Nucleus accumbens (tissue), 56 donors: Measurements from ENCODE around the gene ARID1B.

Source experiments
- DNase-seq, 56 donors: peaks; one replicate each; lab custom pipeline; 2025; lab: John Stamatoyannopoulos, UW

ARID1B gene

DNA sequence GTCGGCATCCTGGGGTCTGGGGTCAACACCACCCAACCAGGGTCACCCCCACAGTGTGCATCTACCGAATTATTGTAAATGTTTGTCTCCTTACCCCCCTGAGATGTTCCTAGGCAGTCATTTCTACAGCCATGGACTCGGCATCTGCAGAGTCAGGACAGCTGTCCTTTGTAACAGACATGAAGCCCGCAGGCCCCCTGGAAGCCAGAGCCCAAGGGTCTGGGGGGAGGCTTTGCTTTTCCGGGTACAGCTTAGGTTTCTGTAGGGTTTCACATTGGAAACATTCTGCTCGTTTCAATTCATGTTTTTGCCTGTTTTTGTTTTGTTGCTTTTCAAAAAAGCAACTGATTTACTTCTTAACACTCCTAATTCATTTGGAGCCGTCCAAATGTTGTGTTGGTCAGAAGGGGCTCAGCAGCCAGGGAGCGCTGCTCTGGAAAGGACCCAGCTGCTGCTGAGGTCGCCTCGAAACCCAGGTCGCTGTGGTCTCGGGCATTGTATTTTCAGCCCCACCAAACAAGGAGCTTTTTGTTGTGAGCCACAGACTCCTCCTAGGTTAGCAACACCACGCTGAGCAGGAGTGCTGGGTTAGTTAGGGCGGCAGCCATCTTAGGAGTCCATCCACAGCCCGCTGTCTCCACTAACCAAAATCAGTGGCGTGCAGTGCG lies 385.7 kb downstream of the ARID1B start:
- DNase-seq, result peak in 12 of 56 donors; percentile 15 to 51 (median 27)

DNA sequence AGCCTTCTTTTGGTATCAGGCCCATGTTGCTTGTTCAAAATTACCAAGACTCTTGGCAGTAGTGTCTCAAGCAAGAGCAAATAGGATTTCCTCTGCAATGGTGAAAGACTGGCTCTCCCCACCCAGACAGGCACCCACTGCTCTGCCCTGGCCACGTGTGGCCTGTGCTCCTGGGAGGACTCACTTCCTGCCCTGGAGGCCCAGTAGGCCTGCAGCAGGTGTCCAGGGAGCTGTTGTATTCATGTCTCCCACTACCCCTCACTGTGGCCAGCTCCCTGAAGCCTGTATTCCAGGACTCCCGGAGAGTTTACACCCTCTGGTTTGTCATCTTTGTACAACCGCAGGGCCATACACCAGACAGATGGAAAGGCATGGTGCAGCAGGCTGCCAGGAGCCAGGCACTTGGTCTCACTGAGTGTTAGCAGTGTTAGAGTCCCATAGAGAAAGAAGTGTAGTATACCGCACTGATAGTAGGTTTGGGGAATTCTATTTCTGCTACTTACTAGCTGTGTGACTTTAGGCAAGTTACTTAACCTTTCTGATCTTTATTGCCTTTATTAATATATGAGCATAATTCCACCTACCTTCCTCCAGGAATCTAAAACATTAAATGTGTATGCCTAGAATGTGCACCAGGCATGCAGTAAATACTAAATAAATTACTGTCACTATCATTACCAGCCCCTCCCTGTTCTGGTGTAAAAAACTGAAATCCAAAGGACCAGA lies 386.4 kb downstream of the ARID1B start:
- no peak for DNase-seq

DNA sequence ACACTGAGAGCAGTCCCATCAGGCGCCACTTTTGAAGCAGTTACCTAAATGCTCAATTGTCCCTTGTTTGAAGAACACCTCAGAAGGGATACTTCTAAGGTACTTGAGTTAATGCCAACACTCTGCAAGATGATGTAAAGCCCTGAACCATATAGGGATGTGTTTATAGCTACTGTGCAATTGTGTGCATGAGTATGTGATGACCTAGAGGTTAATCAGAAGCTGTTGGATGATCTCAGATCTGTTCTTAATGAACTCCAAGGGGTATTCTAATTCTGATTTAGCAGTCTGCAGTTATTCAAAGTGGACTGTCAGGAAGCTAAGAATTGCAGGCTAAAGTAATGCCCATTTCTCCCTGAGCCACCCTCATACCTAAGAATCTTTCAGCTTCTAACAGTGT lies 387.8 kb downstream of the ARID1B start:
- DNase-seq, result no peak

DNA sequence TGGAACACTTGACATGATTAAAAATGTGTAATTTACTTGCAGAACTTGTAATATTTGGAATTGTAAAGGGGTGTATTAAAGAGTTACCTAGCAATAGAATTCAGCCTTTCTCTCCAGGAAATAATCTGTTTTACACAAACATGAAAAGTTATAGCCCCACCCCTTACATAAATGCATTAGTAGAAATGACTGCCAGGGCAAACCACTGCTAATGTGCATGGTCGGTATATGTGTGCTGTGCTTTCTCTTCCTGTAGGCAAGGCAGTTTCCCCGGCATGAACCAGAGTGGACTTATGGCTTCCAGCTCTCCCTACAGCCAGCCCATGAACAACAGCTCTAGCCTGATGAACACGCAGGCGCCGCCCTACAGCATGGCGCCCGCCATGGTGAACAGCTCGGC lies 389.6 kb downstream of the ARID1B start:
- DNase-seq, result no peak

DNA sequence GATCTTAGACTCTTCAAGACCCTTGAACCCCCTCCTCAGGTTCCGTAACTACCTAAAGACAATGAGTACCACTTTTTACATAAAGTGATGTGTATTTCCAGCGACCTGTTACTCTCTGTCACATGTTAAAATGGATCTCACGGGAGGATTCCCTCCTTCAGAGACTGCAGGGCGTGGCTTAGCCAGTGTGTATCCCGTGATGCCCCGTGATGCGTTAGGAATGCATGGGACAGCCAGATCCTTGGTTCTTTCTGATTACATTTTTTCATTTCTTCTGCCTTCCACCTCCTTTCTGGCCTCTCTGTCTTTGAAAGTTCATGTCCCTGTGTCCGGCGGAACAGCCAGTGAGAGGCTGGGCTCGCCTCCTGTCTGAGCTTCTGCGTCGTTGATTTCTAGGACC lies 390.7 kb downstream of the ARID1B start:
- DNase-seq, result no peak

DNA sequence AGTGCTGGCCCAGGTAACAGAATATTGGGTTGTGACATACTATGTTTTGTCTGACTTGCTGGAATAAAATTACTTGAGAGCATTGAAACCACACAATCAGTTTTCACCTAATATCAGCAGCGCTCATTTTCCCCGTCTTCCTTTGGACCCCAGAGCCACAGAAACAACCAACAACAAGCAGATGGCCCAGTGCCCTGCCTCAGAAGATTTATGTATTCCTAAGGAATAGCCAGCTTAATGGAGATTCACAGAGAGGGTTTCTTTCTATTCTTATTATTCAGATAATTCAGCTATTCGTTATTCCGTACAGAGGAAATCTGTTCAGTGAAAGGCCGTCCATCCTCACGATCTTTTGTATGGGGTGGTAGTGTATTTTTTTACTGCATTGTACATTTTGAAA lies 391.3 kb downstream of the ARID1B start:
- DNase-seq, result no peak

DNA sequence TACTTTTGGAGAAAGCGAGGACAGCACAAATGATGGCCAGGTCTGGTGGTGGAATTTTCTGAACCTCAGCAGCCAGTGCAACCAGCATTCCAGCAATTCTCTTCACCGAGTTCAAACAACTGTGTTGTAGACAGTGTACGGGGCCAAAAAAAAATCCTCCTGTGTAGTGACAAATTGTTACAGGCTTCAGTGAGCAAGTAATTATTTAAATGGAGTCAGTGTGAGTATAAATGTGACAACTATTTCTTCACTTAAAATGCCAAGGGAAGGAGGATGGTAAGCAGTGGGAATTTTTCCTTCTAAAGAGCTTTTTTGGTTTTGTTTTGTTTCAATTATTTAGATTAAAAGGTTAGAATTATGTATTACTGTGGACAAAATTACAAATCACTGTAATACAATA lies 392.0 kb downstream of the ARID1B start:
- DNase-seq, result no peak

DNA sequence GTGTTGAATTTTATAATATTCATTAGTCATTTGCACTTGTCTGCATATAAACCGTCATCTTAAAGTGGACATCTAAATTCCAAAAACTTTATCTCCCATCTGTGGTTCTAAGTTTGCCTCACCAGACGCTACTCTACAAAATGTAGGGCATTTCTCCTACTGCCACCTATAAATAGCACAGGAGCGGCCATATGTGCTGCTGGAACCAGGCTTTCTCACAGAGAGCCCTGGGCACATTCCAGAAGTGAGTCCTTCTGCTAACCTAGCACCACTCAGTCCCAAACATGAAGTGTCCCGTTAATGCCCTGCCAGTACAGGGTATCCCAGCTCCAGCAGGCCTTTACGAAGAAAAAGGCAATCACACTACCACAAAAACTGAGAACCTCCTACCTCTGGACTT lies 392.5 kb downstream of the ARID1B start:
- DNase-seq, result no peak

DNA sequence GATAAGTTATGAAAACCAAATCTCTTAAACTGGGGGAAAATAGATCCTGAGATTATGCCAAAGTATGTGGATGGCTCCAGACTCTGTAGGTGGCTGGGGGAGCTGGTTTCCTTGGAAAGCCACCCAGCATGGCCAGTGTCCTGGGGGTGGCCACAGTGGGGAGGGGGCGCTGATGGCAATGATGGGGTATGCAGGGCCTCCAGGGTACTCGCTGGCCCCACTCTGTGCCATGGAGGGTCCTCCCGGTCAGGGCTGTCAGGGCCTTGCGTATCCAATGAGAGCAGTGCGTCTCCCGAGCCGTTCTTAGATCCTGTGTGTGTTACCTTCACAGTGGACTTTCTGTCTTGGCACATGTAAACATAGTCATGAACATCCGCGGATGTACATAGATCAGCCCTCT lies 393.4 kb downstream of the ARID1B start:
- DNase-seq, result no peak

DNA sequence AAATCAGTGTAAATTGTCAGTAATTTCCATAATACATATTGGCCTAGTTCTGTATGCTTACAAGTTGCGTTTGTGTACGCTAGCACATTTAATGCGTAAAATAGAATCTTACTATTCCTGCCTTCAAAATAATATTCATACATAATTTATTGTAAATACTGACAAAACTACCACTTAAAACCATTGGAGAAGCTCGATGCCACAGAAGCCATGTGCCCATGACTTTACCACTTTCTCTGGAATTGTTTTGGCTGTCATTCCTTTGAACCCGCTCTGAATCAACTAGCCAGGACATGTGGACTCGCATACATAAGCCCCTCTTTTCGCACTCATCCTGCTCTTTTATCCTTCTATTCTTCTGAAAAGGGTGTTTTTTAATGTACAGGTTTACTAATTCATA lies 394.6 kb downstream of the ARID1B start:
- no peak for DNase-seq

DNA sequence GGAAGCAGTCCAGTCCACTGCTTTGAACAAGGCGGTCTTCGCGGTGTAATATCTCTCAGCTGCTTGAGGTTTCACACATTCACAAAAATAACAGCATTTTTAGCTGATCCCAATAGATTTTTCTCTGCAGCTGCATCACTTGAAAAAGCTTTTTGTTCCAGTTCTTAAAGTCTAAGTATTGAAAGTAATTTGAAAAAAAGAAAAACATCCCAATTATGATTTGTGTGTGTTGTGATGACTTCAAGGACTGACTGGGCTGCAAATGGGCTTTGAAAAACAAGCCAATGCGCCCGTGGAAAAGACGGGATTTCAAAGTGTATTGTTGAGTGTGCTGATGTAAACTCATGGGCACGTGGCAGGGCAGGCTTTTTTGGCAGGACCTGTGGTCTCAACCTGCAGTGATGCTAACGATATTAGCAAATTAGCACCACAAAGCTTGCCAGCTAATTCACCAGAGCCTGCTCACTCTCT lies 395.1 kb downstream of the ARID1B start:
- peak in 9 of 56 donors; percentile 10 to 72 (median 19) for DNase-seq

DNA sequence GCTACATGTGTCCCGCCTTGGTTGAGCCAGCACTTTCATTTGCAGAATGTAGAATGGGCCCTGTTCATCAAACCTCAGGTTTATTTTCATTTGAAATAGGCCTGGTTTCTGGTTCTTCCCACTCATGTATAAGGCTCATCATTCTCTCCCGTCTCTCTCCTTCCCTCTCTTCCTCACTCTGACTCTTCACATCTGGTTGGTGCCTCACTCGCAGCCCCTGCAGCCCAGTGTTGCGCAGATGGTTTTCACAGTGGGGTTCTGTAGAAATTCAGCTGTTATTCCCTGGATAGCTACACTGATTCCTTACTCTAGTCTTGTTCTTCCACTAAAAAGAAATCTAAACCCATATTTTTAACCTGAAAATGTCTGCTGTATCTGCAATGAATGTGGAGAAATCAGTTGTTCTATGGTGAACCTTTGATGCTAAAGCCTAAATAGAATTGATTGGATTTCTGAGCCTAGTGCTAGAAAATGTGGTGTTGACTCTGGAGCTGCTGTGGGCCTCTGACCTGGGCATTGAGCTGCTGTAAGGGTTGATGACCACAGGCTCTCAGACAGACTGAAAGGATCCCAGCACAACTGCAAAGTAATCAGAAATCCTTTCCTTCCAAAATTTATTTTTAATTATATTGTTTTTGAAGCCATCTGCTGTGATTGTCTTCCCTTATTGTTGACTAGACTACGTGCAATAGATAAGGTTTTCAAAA lies 395.8 kb downstream of the ARID1B start:
- no peak for DNase-seq

DNA sequence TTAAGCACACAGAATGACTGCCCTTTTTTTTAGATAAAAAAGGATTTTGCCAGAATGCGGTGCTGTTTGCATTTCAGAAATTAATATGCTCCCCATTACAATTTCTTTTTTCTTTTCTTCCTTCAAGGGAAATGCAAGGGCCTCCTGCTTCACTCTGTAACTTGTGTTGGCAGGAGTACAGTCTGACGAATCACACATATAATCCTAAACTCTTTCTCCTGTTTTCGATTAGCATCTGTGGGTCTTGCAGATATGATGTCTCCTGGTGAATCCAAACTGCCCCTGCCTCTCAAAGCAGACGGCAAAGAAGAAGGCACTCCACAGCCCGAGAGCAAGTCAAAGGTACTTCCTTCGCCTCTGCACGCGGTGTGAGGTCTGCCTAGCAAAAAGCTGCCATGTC lies 396.6 kb downstream of the ARID1B start:
- DNase-seq, result no peak

DNA sequence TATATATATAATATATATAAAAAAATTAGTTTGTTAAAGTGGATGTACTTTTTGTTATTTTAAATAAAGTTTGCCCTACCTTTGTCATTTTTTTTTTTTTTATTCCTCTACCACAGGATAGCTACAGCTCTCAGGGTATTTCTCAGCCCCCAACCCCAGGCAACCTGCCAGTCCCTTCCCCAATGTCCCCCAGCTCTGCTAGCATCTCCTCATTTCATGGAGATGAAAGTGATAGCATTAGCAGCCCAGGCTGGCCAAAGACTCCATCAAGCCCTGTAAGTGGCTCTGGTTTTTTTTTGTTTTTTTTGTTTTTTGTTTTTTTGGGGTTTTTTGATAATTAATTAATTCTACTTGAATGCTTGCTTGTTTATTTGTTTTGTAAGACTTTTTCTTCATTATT lies 397.6 kb downstream of the ARID1B start:
- DNase-seq, result no peak

DNA sequence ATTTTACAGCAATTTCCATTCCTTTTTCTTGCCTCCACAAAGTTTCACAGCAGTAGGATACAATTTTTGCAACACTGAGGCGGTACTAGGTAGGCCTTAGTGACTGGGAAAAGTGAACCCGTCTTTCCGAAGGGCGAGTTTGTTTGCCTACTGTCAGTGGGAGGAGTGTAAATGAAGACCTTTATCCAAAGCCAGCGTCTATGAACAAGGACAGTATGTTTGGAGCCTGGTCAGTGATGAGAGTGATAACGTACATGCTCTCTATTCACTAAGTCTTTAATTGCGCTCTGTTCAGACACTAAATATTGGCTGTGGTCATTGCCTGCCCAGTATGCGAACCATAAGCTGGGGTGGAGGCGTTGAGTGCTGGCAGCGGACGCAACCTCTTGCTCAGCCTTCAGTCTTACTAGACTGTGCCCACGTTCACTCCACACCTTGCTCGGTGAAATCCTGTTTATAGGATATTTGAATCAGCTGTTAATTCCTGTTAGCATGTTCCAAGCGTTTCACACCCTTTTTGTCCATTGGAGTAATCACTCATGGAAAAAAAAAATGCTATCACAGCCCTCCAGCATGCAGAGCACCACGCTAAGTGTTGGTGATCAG lies 400.7 kb downstream of the ARID1B start:
- no peak for DNase-seq

DNA sequence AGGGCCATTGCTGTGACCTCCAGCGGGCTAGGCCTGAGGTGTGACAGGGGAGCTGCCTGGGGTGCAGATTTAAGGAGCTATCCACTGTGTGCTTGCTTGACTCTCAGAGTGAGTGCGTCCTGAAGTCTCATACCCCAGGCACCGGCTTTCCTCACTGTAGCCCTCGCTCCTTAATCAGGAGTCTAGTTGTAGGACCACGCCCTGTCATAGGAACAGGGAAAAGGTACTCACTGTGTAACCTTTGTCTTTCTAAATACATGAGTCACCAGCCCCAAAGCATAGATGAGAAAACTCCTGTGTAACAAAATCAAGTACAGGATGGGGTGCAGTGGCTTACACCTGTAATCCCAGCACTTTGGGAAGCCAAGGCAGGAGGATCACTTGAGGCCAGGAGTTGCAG lies 404.5 kb downstream of the ARID1B start:
- DNase-seq, result no peak

DNA sequence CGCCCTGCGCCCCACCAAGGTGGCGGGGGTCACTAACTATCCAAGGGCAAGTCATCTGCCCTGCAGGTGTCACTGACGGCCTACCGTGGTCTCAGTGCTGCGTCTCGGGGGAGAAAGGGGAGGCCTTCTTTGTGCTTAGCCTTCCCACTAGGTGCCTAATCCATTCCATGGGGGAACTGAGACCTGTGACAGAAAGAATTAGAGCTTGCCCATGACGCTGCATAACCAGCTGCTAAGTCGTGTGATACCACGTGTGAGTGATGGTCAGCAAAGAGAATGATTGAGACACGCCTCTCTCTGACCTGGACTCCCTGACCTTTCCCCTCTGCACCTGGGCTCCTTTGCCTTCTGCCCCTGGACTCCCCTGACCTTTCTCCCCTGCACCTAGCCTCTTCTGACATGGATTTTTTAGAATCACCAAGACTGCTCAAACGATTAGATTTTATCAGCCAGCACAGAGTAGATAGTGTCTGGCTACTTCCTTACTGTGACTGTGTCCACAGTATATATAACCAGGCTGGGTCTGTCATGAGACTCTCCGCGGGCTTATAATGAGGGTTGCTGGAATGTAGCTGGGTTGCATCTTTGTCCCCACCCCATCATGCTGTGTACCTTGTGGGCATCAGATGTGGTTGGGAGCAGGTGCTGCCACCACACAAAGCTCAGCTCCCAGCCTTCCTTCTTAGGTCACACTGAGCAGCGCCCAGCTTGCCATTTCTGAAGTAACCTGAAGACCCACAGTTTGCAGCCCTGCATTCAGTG lies 405.5 kb downstream of the ARID1B start:
- no peak for DNase-seq

DNA sequence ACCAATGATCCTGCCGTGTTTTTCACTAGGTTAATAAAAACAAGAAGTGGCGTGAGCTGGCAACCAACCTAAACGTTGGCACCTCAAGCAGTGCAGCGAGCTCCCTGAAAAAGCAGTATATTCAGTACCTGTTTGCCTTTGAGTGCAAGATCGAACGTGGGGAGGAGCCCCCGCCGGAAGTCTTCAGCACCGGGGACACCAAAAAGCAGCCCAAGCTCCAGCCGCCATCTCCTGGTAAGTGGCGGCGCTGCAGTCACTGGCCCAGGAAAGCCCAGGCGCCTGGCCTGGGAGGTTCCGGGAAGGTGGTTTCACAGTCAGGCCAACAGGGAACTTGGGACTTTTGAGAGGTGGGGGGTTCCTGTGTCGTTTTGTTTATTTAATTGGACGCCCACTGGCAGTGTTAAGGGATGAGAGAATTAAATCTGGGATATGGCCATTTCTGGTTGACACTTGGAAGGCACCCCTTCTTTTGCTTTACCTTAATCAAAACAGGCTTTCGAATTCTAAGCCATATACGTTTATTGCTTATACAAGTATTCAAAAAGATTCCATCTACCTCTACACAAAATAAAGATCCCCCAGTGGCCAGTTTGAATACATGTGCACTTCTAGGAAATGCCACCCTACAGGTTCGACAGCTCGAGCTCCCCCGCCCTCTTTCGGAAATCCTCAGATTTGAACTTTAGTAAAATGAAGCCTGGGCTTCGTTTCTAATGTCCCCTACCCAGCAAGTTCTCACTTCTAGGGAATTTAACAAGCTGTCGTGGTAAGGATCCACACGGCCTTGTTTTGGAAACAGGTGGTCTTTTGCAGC lies 407.2 kb downstream of the ARID1B start:
- peak in 47 of 56 donors; percentile 14 to 84 (median 52) for DNase-seq

DNA sequence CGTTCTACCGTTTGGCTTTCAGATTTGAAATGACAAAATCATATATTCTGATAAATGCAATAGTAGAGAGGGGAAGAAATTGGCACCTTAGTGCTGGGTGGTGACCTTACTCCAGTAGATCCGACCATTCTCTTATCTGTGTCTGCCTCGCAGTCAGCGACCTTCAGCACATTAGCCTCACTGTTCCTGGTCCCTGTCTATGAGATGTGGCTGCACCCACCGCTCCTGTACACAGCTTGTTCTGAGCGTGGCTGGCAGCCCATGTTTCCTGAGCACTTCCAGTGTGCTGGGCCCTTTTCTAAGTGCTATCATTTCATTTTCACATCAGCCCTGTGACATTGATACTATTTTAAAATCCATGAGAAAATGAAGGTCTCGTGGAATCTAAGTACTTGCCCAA lies 408.0 kb downstream of the ARID1B start:
- DNase-seq, result no peak

DNA sequence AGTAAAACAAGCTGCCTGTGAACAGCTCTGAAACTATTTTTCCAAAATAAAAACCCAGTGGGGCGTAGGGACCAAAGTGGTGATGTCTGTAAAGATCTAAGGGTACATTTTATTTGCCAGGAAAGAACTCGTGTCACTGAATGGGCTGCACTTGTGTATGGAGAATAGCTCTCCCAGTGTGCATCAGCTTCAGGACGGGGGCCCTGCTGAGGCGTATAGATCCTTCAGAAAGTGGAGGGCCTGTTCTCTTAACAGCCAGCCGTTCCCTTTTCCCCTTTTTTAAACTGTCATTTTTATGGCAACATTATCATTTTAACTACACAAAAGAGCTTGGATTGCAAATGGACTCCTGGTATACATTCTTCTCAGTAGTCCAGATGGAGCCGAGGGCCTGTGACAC lies 408.8 kb downstream of the ARID1B start:
- DNase-seq, result no peak
